Caki2 (cell line): ENCODE data around the gene AMZ1. TPM values are rescaled to one million over a fixed set of nuclear protein-coding genes. Genes with fewer than 3 reads are reported as not detected.
A peak's percentile ranks its signal among the peaks of the same experiment; 100 is the strongest.
"Not testable (repeated sequence)": the region's sequence is repeated elsewhere in the genome, so short reads cannot be mapped to it uniquely, and the experiment has no call there.

Experiments used
- DNase-seq: peaks from one replicate; pipeline ENCODE4 v3.0.0-alpha.2; 2015; ENCODE audit warnings: low read depth
- in situ Hi-C: cut with HindIII; loops from 2 replicates; pipeline ENCODE4 v1.10.0; 2016; ENCODE audit warnings: low sequenced_read_pairs, low pct_unique_long_range_greater_than_20kb, mixed read lengths
- total RNA-seq: library from RNA; depleted of rRNA; stranded (reverse); fragments of >200 nt; shearing (Covaris generic); gene quantifications from 2 replicates; pipeline ENCODE4 v1.2.3, GENCODE V29; 2014; ENCODE audit warnings: low replicate concordance

Gene AMZ1
- total RNA-seq, 1 experiment from 2014 or later, result not detected

GRCh38 chr7:2663960-2664359, 24.0 kb upstream of the AMZ1 start:
- DNase-seq, result no peak
- in situ Hi-C loops, result no loop called here

- DNase-seq, result no peak
- in situ Hi-C loops, result no loop called here
Observed at GRCh38 chr7:2665359-2665791, 22.6 kb upstream of the AMZ1 start.

GRCh38 chr7:2666155-2666554, 21.8 kb upstream of the AMZ1 start:
- no peak for DNase-seq
- in situ Hi-C loops, result no loop called here

- no peak for DNase-seq
- in situ Hi-C loops, result no loop called here
Observed at GRCh38 chr7:2666588-2667250, 21.3 kb upstream of the AMZ1 start.

- DNase-seq, result no peak
- in situ Hi-C loops, result no loop called here
Observed at GRCh38 chr7:2667843-2668242, 20.2 kb upstream of the AMZ1 start.

GRCh38 chr7:2668401-2668800, 19.6 kb upstream of the AMZ1 start:
- in situ Hi-C loops, result no loop called here
- DNase-seq, result peak; percentile 68

- in situ Hi-C loops, result no loop called here
- no peak for DNase-seq
Observed at GRCh38 chr7:2670171-2670570, 17.8 kb upstream of the AMZ1 start.

GRCh38 chr7:2670720-2671391, 17.1 kb upstream of the AMZ1 start:
- DNase-seq, result peak; percentile 39
- in situ Hi-C loops, result no loop called here

- in situ Hi-C loops, DNase-seq: not testable (repeated sequence)
Observed at GRCh38 chr7:2673214-2673613, 14.8 kb upstream of the AMZ1 start.

GRCh38 chr7:2673934-2674333, 14.1 kb upstream of the AMZ1 start:
- in situ Hi-C loops, result no loop called here
- no peak for DNase-seq

- DNase-seq, result no peak
- in situ Hi-C loops, result no loop called here
Observed at GRCh38 chr7:2675256-2675764, 12.7 kb upstream of the AMZ1 start.

- in situ Hi-C loops, DNase-seq: not testable (repeated sequence)
Observed at GRCh38 chr7:2676576-2676975, 11.4 kb upstream of the AMZ1 start.

- in situ Hi-C loops, DNase-seq: not testable (repeated sequence)
Observed at GRCh38 chr7:2678454-2678853, 9.5 kb upstream of the AMZ1 start.

- DNase-seq, in situ Hi-C loops: not testable (repeated sequence)
Observed at GRCh38 chr7:2679135-2680127, 8.6 kb upstream of the AMZ1 start.

GRCh38 chr7:2680256-2680655, 7.7 kb upstream of the AMZ1 start:
- in situ Hi-C loops, result no loop called here
- no peak for DNase-seq

- peak; percentile 45 for DNase-seq
- in situ Hi-C loops, result no loop called here
Observed at GRCh38 chr7:2680792-2681490, 7.1 kb upstream of the AMZ1 start.

- in situ Hi-C loops, result no loop called here
Observed at GRCh38 chr7:2681929-2682799, 5.8 kb upstream of the AMZ1 start.

More at GRCh38 chr7:2681929-2682799, 5.8 kb upstream of the AMZ1 start:
- DNase-seq, result no peak
